Parathyroid adenoma (tissue), 2 donors: ENCODE measurements around the gene IL4.

Experiments used
- H2AFZ ChIP-seq: fragments of 300-600 bp; sonication (generic); one replicate; pipeline ENCODE4 v1.7.0; 2017; ENCODE audit warnings: antibody characterized with exemption, mild to moderate bottlenecking
- H3K27ac ChIP-seq: fragments of 300-600 bp; sonication (generic); one replicate; pipeline ENCODE4 v1.7.0; 2017
- H3K27me3 ChIP-seq: fragments of 300-600 bp; sonication (generic); one replicate; pipeline ENCODE4 v1.7.0; 2017; ENCODE audit warnings: low read length; ENCODE audit not compliant: control insufficient read depth, insufficient read depth
- H3K36me3 ChIP-seq: fragments of 300-600 bp; sonication (generic); one replicate; pipeline ENCODE4 v1.7.0; 2017; ENCODE audit warnings: low read length; ENCODE audit not compliant: control insufficient read depth, insufficient read depth
- H3K4me1 ChIP-seq: fragments of 300-600 bp; sonication (generic); one replicate; pipeline ENCODE4 v1.7.0; 2017; ENCODE audit warnings: control low read depth
- H3K4me2 ChIP-seq: fragments of 300-600 bp; sonication (generic); one replicate; pipeline ENCODE4 v1.7.0; 2017; ENCODE audit warnings: low read length
- H3K4me3 ChIP-seq: fragments of 300-600 bp; sonication (generic); one replicate; pipeline ENCODE4 v1.7.0; 2017; ENCODE audit warnings: low read depth, low read length
- H3K79me2 ChIP-seq: fragments of 300-600 bp; sonication (generic); one replicate; pipeline ENCODE4 v1.7.0; 2017; ENCODE audit warnings: control low read depth
- H3K9ac ChIP-seq: fragments of 300-600 bp; sonication (generic); one replicate; pipeline ENCODE4 v1.7.0; 2017; ENCODE audit warnings: mild to moderate bottlenecking
- H3K9me3 ChIP-seq: fragments of 300-600 bp; sonication (generic); one replicate; pipeline ENCODE4 v1.7.0; 2017; ENCODE audit warnings: low read length; ENCODE audit not compliant: control insufficient read depth
- TF ChIP-seq, protein P1 (sequence below): fragments of 300-600 bp; sonication (generic); IDR thresholded peaks from one replicate; pipeline ENCODE4 v1.7.0; 2017; ENCODE audit warnings: antibody characterized with exemption, mild to moderate bottlenecking
- donor health status: primary hyperparathyroidism.

IL4 gene

GRCh38 chr5:132718544-132719312 lies 44.9 kb downstream of the IL4 start:
- Histone ChIP-seq H3K27ac (no peak overlapping the region), H3K4me1 (peaks cover 2% of the 10 kb centered on the region), H3K4me2 (no peak overlapping the region), H3K9me3 (no peaks in the 10 kb centered on the region), H3K9ac (no peak overlapping the region), H2AFZ (no peak overlapping the region), H3K4me3 (no peak overlapping the region), H3K79me2 (peaks cover 2% of the 10 kb centered on the region), H3K36me3 (no peaks in the 10 kb centered on the region), H3K27me3 (no peaks in the 10 kb centered on the region)
- TF ChIP-seq, protein P1, sequence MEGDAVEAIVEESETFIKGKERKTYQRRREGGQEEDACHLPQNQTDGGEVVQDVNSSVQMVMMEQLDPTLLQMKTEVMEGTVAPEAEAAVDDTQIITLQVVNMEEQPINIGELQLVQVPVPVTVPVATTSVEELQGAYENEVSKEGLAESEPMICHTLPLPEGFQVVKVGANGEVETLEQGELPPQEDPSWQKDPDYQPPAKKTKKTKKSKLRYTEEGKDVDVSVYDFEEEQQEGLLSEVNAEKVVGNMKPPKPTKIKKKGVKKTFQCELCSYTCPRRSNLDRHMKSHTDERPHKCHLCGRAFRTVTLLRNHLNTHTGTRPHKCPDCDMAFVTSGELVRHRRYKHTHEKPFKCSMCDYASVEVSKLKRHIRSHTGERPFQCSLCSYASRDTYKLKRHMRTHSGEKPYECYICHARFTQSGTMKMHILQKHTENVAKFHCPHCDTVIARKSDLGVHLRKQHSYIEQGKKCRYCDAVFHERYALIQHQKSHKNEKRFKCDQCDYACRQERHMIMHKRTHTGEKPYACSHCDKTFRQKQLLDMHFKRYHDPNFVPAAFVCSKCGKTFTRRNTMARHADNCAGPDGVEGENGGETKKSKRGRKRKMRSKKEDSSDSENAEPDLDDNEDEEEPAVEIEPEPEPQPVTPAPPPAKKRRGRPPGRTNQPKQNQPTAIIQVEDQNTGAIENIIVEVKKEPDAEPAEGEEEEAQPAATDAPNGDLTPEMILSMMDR = no peak

GRCh38 chr5:132725745-132726144 lies 52.0 kb downstream of the IL4 start:
- Histone ChIP-seq H3K4me2 (no peak overlapping the region), H3K4me3 (no peak overlapping the region), H3K79me2 (peaks cover 12% of the 10 kb centered on the region), H3K9me3 (no peaks in the 10 kb centered on the region), H3K27ac (no peak overlapping the region), H2AFZ (no peak overlapping the region), H3K4me1 (peaks cover 2% of the 10 kb centered on the region), H3K27me3 (no peaks in the 10 kb centered on the region), H3K36me3 (no peaks in the 10 kb centered on the region), H3K9ac (no peak overlapping the region)
- TF ChIP-seq, protein P1 = no peak

DNA sequence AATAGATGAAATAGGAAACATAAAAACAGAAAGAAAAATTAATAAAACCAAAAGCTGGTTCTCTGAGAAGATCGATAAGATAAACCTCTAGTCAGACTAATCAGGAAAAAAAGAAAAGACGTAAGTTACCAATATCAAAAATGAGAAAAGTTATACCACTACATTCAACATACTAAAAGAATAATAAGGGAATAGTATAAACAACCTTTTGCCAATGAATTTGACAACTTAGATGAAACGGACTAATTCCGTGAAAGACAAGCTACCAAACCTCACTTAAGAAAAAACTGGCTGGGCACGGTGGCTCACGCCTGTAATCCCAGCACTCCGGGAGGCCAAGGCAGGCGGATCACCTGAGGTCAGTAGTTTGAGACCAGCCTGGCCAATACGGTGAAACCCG lies 56.1 kb downstream of the IL4 start:
- Histone ChIP-seq H3K79me2 (peaks cover 19% of the 10 kb centered on the region), H3K4me1 (no peaks in the 10 kb centered on the region), H3K27me3 (no peaks in the 10 kb centered on the region), H3K9ac (no peak overlapping the region), H3K36me3 (no peaks in the 10 kb centered on the region), H2AFZ (no peak overlapping the region), H3K9me3 (no peaks in the 10 kb centered on the region), H3K27ac (no peak overlapping the region), H3K4me2 (no peak overlapping the region), H3K4me3 (no peak overlapping the region)
- TF ChIP-seq, protein P1 = no peak
